H1 (cell line): Measurements from ENCODE around the gene LFNG. TPM values are rescaled to one million over a fixed set of nuclear protein-coding genes. Genes with fewer than 3 reads are reported as not detected.
A peak's percentile ranks its signal among the peaks of the same experiment; 100 is the strongest.

ENCODE experiments used
- CTCF ChIA-PET: fragments of 300-600 bp; sonication (Branson Sonifier 250); formaldehyde crosslinking; loops from one replicate; lab custom pipeline; 2021; ENCODE audit not compliant: partially characterized antibody; lab: Charles Lee
- POLR2A ChIA-PET: fragments of 300-600 bp; sonication (Branson Sonifier 250); formaldehyde crosslinking; loops from one replicate; lab custom pipeline; 2021; ENCODE audit warnings: inconsistent platforms; ENCODE audit not compliant: partially characterized antibody; lab: Charles Lee
- DNase-seq, 2 experiments: peaks; one replicate each; pipeline versions ENCODE4 v3.0.0 to v3.0.0-alpha.2; 2010 to 2022; ENCODE audit warnings: low spot score in 2 of 2, low read depth in 1 of 2, mixed read lengths in 1 of 2
- FAIRE-seq: peaks from 2 replicates; lab custom pipeline; 2011; peaks lifted over from hg19 to GRCh38; lab: Jason Lieb, UNC
- H2AFZ ChIP-seq: 2 replicates; pipeline ENCODE4 v1.8.1; 2012; ENCODE audit warnings: low read length, inconsistent platforms
- H2AK5ac ChIP-seq: 2 replicates; pipeline ENCODE4 v1.6.1; 2013; ENCODE audit warnings: low read depth, low read length
- H2BK120ac ChIP-seq: replicated peaks from 2 replicates; pipeline ENCODE3; 2013; ENCODE audit warnings: low read depth, low read length, inconsistent platforms
- H2BK12ac ChIP-seq: 2 replicates; pipeline ENCODE4 v1.6.1; 2013; ENCODE audit warnings: low read depth, low read length
- H2BK15ac ChIP-seq: 2 replicates; pipeline ENCODE4 v1.6.1; 2013; ENCODE audit warnings: low read length
- H2BK20ac ChIP-seq: 2 replicates; pipeline ENCODE4 v1.6.1; 2013; ENCODE audit warnings: low read length
- H2BK5ac ChIP-seq: 2 replicates; pipeline ENCODE4 v1.6.1; 2013; ENCODE audit warnings: low read depth, low read length
- H3K14ac ChIP-seq: 2 replicates; pipeline ENCODE4 v1.6.1; 2013; ENCODE audit warnings: inconsistent platforms; ENCODE audit not compliant: insufficient read length
- H3K18ac ChIP-seq: 2 replicates; pipeline ENCODE4 v1.6.1; 2013; ENCODE audit warnings: low read length; ENCODE audit errors: extremely low read depth
- H3K23ac ChIP-seq: 2 replicates; pipeline ENCODE4 v1.6.1; 2013; ENCODE audit warnings: inconsistent platforms; ENCODE audit not compliant: insufficient read length
- H3K23me2 ChIP-seq: 2 replicates; pipeline ENCODE4 v1.6.1; 2013; ENCODE audit warnings: low read depth, low read length
- H3K27ac ChIP-seq: 2 replicates; pipeline ENCODE4 v1.6.1; 2011; ENCODE audit warnings: low read depth, low read length, inconsistent platforms
- H3K27me3 ChIP-seq, 4 experiments: replicated peaks in 1 of 4; 1 replicate in 1 of 4; 2 replicates in 3 of 4; pipeline versions ENCODE4 v1.6.1 to v1.8.1; 2011 to 2013; ENCODE audit warnings: low read length in 3 of 4, mild to moderate bottlenecking in 3 of 4, inconsistent platforms in 2 of 4, mixed read lengths in 2 of 4, moderate library complexity in 1 of 4; ENCODE audit not compliant: control insufficient read depth in 3 of 4, insufficient read depth in 3 of 4; ENCODE audit errors: extremely low read depth in 1 of 4
- H3K36me3 ChIP-seq, 4 experiments: 2 replicates each; pipeline versions ENCODE4 v1.6.1 to v1.8.1; 2011 to 2013; ENCODE audit warnings: mild to moderate bottlenecking in 4 of 4, low read length in 3 of 4, moderate library complexity in 2 of 4, control low read depth in 1 of 4, inconsistent platforms in 1 of 4; ENCODE audit not compliant: insufficient read depth in 4 of 4, control insufficient read depth in 2 of 4
- H3K4ac ChIP-seq: replicated peaks from 2 replicates; pipeline ENCODE3; 2013; ENCODE audit warnings: low read length, low read depth, mixed read lengths, inconsistent platforms; ENCODE audit not compliant: insufficient read length
- H3K4me1 ChIP-seq, 4 experiments: replicated peaks in 1 of 4; 1 replicate in 1 of 4; 2 replicates in 3 of 4; pipeline versions ENCODE4 v1.6.1 to v1.8.1; 2011 to 2013; ENCODE audit warnings: low read length in 3 of 4, inconsistent platforms in 2 of 4, mixed read lengths in 1 of 4; ENCODE audit not compliant: insufficient read depth in 4 of 4, control insufficient read depth in 3 of 4
- H3K4me2 ChIP-seq, 2 experiments: 2 replicates each; pipeline versions ENCODE4 v1.6.1 to v1.8.1; 2011 to 2013; ENCODE audit warnings: low read depth in 2 of 2, low read length in 2 of 2, control low read depth in 1 of 2, inconsistent platforms in 1 of 2, mild to moderate bottlenecking in 1 of 2; ENCODE audit not compliant: insufficient read depth in 1 of 2
- H3K4me3 ChIP-seq, 4 experiments: fragments of 200-600, 300-600 bp in 1 of 4; sonication (generic), shearing (Covaris generic), sonication (Bioruptor Twin) in 1 of 4; 2 replicates each; pipeline versions ENCODE4 v1.5.1 to v1.8.1; 2011 to 2016; ENCODE audit warnings: low read length in 4 of 4, low read depth in 3 of 4, control low read depth in 2 of 4, inconsistent platforms in 2 of 4, mild to moderate bottlenecking in 2 of 4, mixed read lengths in 1 of 4, moderate library complexity in 1 of 4; ENCODE audit not compliant: insufficient read depth in 2 of 4; ENCODE audit errors: extremely low read depth in 1 of 4
- H3K56ac ChIP-seq: replicated peaks from 2 replicates; pipeline ENCODE3; 2013; ENCODE audit warnings: low read depth, mild to moderate bottlenecking, mixed read lengths, low read length, inconsistent platforms; ENCODE audit not compliant: insufficient read length
- H3K79me1 ChIP-seq: 2 replicates; pipeline ENCODE4 v1.6.1; 2013; ENCODE audit warnings: low read depth, low read length, control low read depth
- H3K79me2 ChIP-seq, 2 experiments: 2 replicates each; pipeline versions ENCODE4 v1.6.1 to v1.8.1; 2012 to 2013; ENCODE audit warnings: low read length in 2 of 2, mild to moderate bottlenecking in 2 of 2, inconsistent platforms in 1 of 2; ENCODE audit not compliant: insufficient read depth in 2 of 2, control insufficient read depth in 1 of 2
- H3K9ac ChIP-seq, 4 experiments: replicated peaks in 1 of 4; 1 replicate in 1 of 4; 2 replicates in 3 of 4; pipeline versions ENCODE4 v1.6.1 to v1.8.1; 2011 to 2013; ENCODE audit warnings: low read depth in 3 of 4, low read length in 3 of 4, control low read depth in 2 of 4, mild to moderate bottlenecking in 2 of 4, moderate library complexity in 2 of 4, inconsistent platforms in 1 of 4; ENCODE audit errors: extremely low read depth in 1 of 4
- H3K9me3 ChIP-seq, 2 experiments: 2 replicates each; pipeline versions ENCODE4 v1.6.1 to v1.8.1; 2012 to 2013; ENCODE audit warnings: mild to moderate bottlenecking in 2 of 2, moderate library complexity in 2 of 2, control low read depth in 1 of 2, inconsistent platforms in 1 of 2, low read depth in 1 of 2, low read length in 1 of 2, mixed read lengths in 1 of 2; ENCODE audit not compliant: insufficient read depth in 2 of 2
- H4K20me1 ChIP-seq, 2 experiments: replicated peaks in 1 of 2; 2 replicates each; pipeline versions ENCODE3 to v1.8.1; 2011 to 2013; ENCODE audit warnings: inconsistent platforms in 2 of 2, low read length in 2 of 2, mild to moderate bottlenecking in 1 of 2; ENCODE audit not compliant: insufficient read depth in 2 of 2, control insufficient read depth in 1 of 2
- H4K5ac ChIP-seq: 2 replicates; pipeline ENCODE4 v1.6.1; 2013; ENCODE audit warnings: low read length, low read depth, mixed read lengths, inconsistent platforms; ENCODE audit not compliant: insufficient read length
- H4K8ac ChIP-seq: 2 replicates; pipeline ENCODE4 v1.8.0; 2013; ENCODE audit warnings: mild to moderate bottlenecking, moderate library complexity, low read length, inconsistent platforms; ENCODE audit not compliant: insufficient read depth; ENCODE audit errors: extremely low read depth
- H4K91ac ChIP-seq: replicated peaks from 2 replicates; pipeline ENCODE3; 2013; ENCODE audit warnings: low read length, mixed read lengths, inconsistent platforms; ENCODE audit not compliant: insufficient read length
- CBX5 ChIP-seq: fragments of 300-800, 300-1000 bp; sonication (generic); IDR thresholded peaks from 2 replicates; pipeline ENCODE4 v1.7.1; 2016; ENCODE audit warnings: antibody characterized with exemption, low read length, low read depth
- CBX8 ChIP-seq: fragments of 300-800, 300-1000 bp; sonication (generic); IDR thresholded peaks from 2 replicates; pipeline ENCODE4 v1.7.1; 2016; ENCODE audit warnings: low read depth, low read length, borderline replicate concordance
- EGR1 ChIP-seq: IDR thresholded peaks from 2 replicates; pipeline ENCODE4 v1.6.1; 2011; ENCODE audit warnings: low read depth, low read length, borderline replicate concordance
- JUND ChIP-seq: IDR thresholded peaks from 2 replicates; pipeline ENCODE4 v1.6.1; 2011; ENCODE audit warnings: mild to moderate bottlenecking, improper control_type of control experiment, low read length
- NANOG ChIP-seq: IDR thresholded peaks from 2 replicates; pipeline ENCODE4 v1.6.1; 2011; ENCODE audit warnings: low read length, low read depth, mild to moderate bottlenecking, inconsistent platforms; ENCODE audit not compliant: insufficient read depth, poor library complexity, severe bottlenecking
- NRF1 ChIP-seq: IDR thresholded peaks from 2 replicates; pipeline ENCODE4 v1.6.1; 2011; ENCODE audit warnings: mild to moderate bottlenecking, low read depth, low read length, improper control_type of control experiment
- PHF8 ChIP-seq: fragments of 200-600 bp; sonication (generic); conservative IDR thresholded peaks from 2 replicates; pipeline ENCODE4 v1.7.1; 2012; ENCODE audit warnings: low read depth, mild to moderate bottlenecking, inconsistent platforms, low read length, moderate library complexity
- RFX5 ChIP-seq: IDR thresholded peaks from 2 replicates; pipeline ENCODE4 v1.6.1; 2011; ENCODE audit warnings: low read depth, low read length, improper control_type of control experiment, borderline replicate concordance
- SIN3A ChIP-seq, 2 experiments: IDR thresholded peaks in 1 of 2; conservative IDR thresholded peaks in 1 of 2; 2 replicates each; pipeline ENCODE4 v1.6.1; 2011 to 2012; ENCODE audit warnings: low read length in 2 of 2, improper control_type of control experiment in 1 of 2, low read depth in 1 of 2, mild to moderate bottlenecking in 1 of 2
- SP2 ChIP-seq: IDR thresholded peaks from 2 replicates; pipeline ENCODE4 v1.6.1; 2012; ENCODE audit warnings: mild to moderate bottlenecking, low read length, inconsistent platforms
- YY1 ChIP-seq: IDR thresholded peaks from 2 replicates; pipeline ENCODE4 v1.6.1; 2011; ENCODE audit warnings: low read depth, mild to moderate bottlenecking, low read length
- ZNF274 ChIP-seq: IDR thresholded peaks from 2 replicates; pipeline ENCODE4 v1.7.0; 2012; ENCODE audit warnings: low read length, borderline replicate concordance; ENCODE audit errors: extremely low read depth
- WGBS, 2 experiments: shearing (Covaris generic) in 1 of 2; methylation state at CpG; one replicate each; pipeline versions ENCODE4 v1.1.6 to v1.1.7; 2013 to 2015; ENCODE audit warnings: low lambda C conversion rate in 2 of 2, mixed read lengths in 2 of 2, inconsistent platforms in 1 of 2, low coverage in 1 of 2, missing lambda C conversion rate in 1 of 2; ENCODE audit not compliant: insufficient replicate concordance in 2 of 2, insufficient coverage in 1 of 2, insufficient read length in 1 of 2; ENCODE audit errors: extremely low coverage in 1 of 2, missing lambda C conversion rate in 1 of 2; 5-methylcytosine and 5-hydroxymethylcytosine counted together
- polyA plus RNA-seq, 7 experiments: library from polyadenylated mRNA; depleted of rRNA in 3 of 7; stranded (reverse) in 5 of 7; unstranded in 2 of 7; fragments of >200 nt in 5 of 7; fragments of 200-250 nt in 2 of 7; gene quantifications; 1 replicate in 5 of 7; 2 replicates in 1 of 7; 4 replicates in 1 of 7; pipeline versions ENCODE4 v1.2.1 to v1.2.3, GENCODE V29; 2011 to 2013; ENCODE audit warnings: missing spikeins in 2 of 7, mixed read lengths in 2 of 7
- total RNA-seq: library from RNA; stranded (reverse); fragmentation: NEBNext Ultra II Directional; extraction: Animal tissue kit (Norgen Biotek cat#: 25700); gene quantifications from 2 replicates; pipeline ENCODE4 v1.2.1, GENCODE V29; 2021

LFNG gene
- total and polyA plus RNA-seq, 2 of the 8 experiments (the other 6 are each of a cell fraction or from before 2014, with no cell fraction given) = 31.6 to 35.6 TPM

GRCh38 chr7:2575046-2575732 is 55.6 kb downstream of the LFNG start:
- peaks cover 0 to 2% of the 10 kb centered on the region in 2 experiments for H4K20me1 ChIP-seq
- no peak for DNase-seq
- H3K4me3 ChIP-seq = no peak overlapping the region
- H3K56ac ChIP-seq = no peak overlapping the region
- H3K4me2 ChIP-seq = no peak overlapping the region
- H3K23ac ChIP-seq = no peak overlapping the region
- H4K91ac ChIP-seq = no peak overlapping the region
- H2BK120ac ChIP-seq = no peak overlapping the region
- H3K27me3 ChIP-seq = no peaks in the 10 kb centered on the region
- 90% methylated on average over 21 of the region's 21 CpGs; no CpG with 5 or more reads in 1 of the 2 experiments for WGBS, 2 experiments
- no peak overlapping the region for H2AK5ac ChIP-seq
- peaks cover 0 to 2% (median 0%) of the 10 kb centered on the region in 4 experiments; a peak in 1 of 7 replicates for H3K4me1 ChIP-seq
- H3K27ac ChIP-seq = no peak overlapping the region
- ChIA-PET POLR2A (interaction anchor here (1.0 to 1.3 kb wide), 2 partner anchors 10 to 25 kb away, joined by 3 read pairs; no protein-coding TSS in a partner anchor), CTCF (interaction anchor here (0.8 to 3.7 kb wide), 15 partner anchors 11 to 124 kb away, joined by 3 to 18 read pairs (median 4); partner anchors contain the start of gene IQCE)
- H2BK12ac ChIP-seq = no peak overlapping the region
- H3K14ac ChIP-seq = no peak overlapping the region
- 0 out of 2 replicates have a peak overlapping the region, but pooled peaks have one; percentile 42 for H4K8ac ChIP-seq
- no peaks in the 10 kb centered on the region for H3K9me3 ChIP-seq
- H2AFZ ChIP-seq = no peak overlapping the region
- H3K36me3 ChIP-seq = no peaks in the 10 kb centered on the region
- no peak overlapping the region for H4K5ac ChIP-seq
- no peak overlapping the region for H3K4ac ChIP-seq
- no peak overlapping the region for H2BK5ac ChIP-seq
- H3K23me2 ChIP-seq = no peaks in the 10 kb centered on the region; the same call in 1 of the 2 replicates
- no peak overlapping the region for H2BK15ac ChIP-seq
- no peak overlapping the region for H2BK20ac ChIP-seq
- no peak overlapping the region for H3K9ac ChIP-seq
- FAIRE-seq = no peak
- no peak overlapping the region for H3K18ac ChIP-seq
- H3K79me1 ChIP-seq = no peaks in the 10 kb centered on the region
- no peaks in the 10 kb centered on the region for H3K79me2 ChIP-seq
- TF ChIP-seq EGR1 (no peak), CBX5 (no peak), NANOG (no peak), NRF1 (no peak), ZNF274 (no peak), CBX8 (no peak), PHF8 (no peak), RFX5 (no peak), YY1 (no peak), SIN3A (conservative IDR thresholded peaks at IDR 0.05 in 1 of 2, IDR thresholded peaks at IDR 0.05 in 1 of 2; ENCODE audit: low read depth in 1 of 2, low read length in 2 of 2) (no peak), JUND (no peak), SP2 (no peak)
